GM21528 (cell line): ENCODE measurements around the gene AMTN.

Experiments used
- ATAC-seq: cut with Tn5 transposase; IDR thresholded peaks from one replicate; pipeline ENCODE4 v1.9.1; 2021; ENCODE audit warnings: mild to moderate bottlenecking, moderate library complexity; ENCODE audit not compliant: unreplicated experiment, low FRiP score

The AMTN gene

GRCh38 chr4:70559211-70559830, 41.0 kb downstream of the AMTN start:
- peak; percentile 85 for ATAC-seq

DNA sequence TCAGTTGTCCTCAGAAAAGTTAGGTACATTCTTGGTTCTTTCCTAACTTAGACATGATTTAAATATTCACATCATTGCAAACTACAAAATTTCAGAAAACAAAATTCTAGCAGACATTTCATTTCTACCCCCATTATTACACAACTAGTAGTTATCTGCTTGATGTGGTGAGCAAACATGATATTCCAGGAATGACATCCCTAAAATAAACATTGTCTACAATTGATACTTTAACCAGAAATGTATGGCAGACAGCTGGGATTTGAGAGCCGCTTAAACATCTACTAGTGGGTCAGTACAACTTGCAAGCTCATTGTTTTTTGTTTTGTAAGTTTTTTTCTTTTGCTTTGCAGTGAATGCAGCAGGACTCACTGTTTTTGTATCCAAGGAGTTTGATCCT, 41.6 kb downstream of the AMTN start:
- no peak for ATAC-seq

GRCh38 chr4:70564033-70564432, 45.7 kb downstream of the AMTN start:
- no peak for ATAC-seq

DNA sequence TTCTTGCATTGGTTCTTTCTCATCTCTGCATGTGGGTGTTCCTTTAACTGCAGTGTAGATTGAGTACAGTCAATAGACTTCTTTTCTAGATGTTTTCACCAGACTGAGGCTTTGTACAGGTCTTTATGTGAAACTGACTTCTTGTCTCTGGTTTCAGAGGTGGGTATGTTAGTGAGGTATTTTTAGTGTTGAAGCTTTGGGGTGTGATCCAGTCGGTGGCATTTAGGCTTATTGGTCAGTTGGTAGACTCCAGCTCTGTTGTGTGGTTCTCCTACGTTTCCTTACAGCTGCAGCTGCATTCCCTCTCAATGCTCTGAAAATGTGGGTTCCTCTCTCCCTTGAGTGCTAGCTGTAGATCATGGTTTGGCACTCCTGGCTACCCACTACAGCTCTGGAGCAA, 52.4 kb downstream of the AMTN start:
- no peak for ATAC-seq

DNA sequence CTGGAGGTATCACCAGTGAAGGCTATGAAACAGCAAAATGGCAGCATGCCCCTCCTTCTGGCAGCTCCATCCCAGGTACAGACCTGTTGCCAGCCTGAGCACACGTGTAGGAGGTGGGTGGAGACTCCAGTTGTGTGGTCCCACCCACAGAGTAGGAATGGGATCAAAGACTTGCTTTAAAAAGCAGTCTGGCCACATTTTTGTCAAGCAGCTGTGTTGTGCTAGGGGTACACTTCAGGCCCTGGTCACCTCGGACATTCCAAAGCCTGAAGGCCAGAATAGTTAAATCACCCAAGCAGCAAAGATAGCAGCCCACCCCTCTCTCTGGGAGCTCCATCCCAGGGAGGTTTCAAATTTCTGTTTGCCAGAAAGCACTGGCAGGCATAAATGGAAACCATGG, 53.4 kb downstream of the AMTN start:
- no peak for ATAC-seq

GRCh38 chr4:70575964-70576363, 57.6 kb downstream of the AMTN start:
- no peak for ATAC-seq

DNA sequence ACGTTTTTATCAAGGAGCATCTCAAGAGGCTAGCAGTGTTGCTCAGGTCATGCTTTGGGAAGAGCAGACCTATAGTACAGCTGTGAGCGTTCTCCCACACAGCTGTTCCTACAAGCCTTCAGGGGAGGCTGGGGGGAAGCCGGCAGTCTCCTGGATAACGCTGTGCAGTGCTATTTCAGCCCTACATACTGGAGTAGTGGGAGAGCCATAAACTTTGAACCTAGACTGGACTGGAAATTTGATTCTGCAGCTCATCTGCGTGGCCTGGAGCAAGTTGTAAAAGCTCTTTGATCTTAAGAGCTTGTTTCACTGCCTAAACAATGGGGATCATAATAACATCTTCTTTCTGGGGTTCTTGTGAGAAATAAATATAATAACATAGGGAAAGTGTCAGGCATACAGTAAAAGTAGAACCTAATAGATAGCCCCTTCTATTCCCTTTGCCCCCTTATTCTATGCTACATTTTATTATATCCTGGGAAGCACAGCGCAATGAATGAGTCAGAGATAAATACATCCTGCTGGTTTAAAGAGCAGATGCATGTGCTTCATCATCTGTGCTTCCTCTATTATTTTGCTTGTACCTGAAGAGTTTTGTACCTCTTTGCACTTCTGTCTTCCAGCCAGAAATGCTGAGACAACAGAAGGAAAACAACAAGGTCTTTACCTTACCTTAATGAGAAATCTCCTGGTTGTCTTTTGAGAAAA, 59.0 kb downstream of the AMTN start:
- ATAC-seq, result no peak

- ATAC-seq, result no peak
These were observed 63.6 kb downstream of the AMTN start for GRCh38 chr4:70581980-70582379.
